Measurements from ENCODE around the gene BHLHA9.
"Not testable (repeated sequence)": the region's sequence is repeated elsewhere in the genome, so short reads cannot be mapped to it uniquely, and the experiment has no call there.

Gene BHLHA9

GRCh38 chr17:1234455-1234854, 35.8 kb upstream of the BHLHA9 start:
- H3K4me3 ChIP-seq (ENCODE audit: low read length) = no peak overlapping the region
- TF ChIP-seq ZNF274 (IDR thresholded peaks at IDR 0.05; ENCODE audit: low read depth, low read length) = no peak

- no peak for TF ChIP-seq ZNF274 (IDR thresholded peaks at IDR 0.05; ENCODE audit: low read depth, low read length)
- no peak overlapping the region for H3K4me3 ChIP-seq (ENCODE audit: low read length)
Observed at GRCh38 chr17:1237471-1237870, 32.8 kb upstream of the BHLHA9 start.

- H3K4me3 ChIP-seq (ENCODE audit: low read length) = no peak overlapping the region
Observed at GRCh38 chr17:1239210-1239609, 31.0 kb upstream of the BHLHA9 start.

GRCh38 chr17:1240426-1240825, 29.8 kb upstream of the BHLHA9 start:
- not testable (repeated sequence) for H3K4me3 ChIP-seq (ENCODE audit: low read length)

More at GRCh38 chr17:1239210-1239609, 31.0 kb upstream of the BHLHA9 start:
- TF ChIP-seq ZNF274 (IDR thresholded peaks at IDR 0.05; ENCODE audit: low read depth, low read length) = no peak

- H3K4me3 ChIP-seq (ENCODE audit: low read length) = no peak overlapping the region
- no peak for TF ChIP-seq ZNF274 (IDR thresholded peaks at IDR 0.05; ENCODE audit: low read depth, low read length)
Observed at GRCh38 chr17:1241929-1242328, 28.3 kb upstream of the BHLHA9 start.

GRCh38 chr17:1244606-1245012, 25.6 kb upstream of the BHLHA9 start:
- H3K4me3 ChIP-seq (ENCODE audit: low read length) = no peak overlapping the region
- no peak for TF ChIP-seq ZNF274 (IDR thresholded peaks at IDR 0.05; ENCODE audit: low read depth, low read length)

GRCh38 chr17:1251866-1252608, 18.2 kb upstream of the BHLHA9 start:
- no peak overlapping the region for H3K4me3 ChIP-seq (ENCODE audit: low read length)
- no peak for TF ChIP-seq ZNF274 (IDR thresholded peaks at IDR 0.05; ENCODE audit: low read depth, low read length)

- H3K4me3 ChIP-seq (ENCODE audit: low read length) = no peak overlapping the region
- no peak for TF ChIP-seq ZNF274 (IDR thresholded peaks at IDR 0.05; ENCODE audit: low read depth, low read length)
Observed at GRCh38 chr17:1255041-1255440, 15.2 kb upstream of the BHLHA9 start.

- no peak overlapping the region for H3K4me3 ChIP-seq (ENCODE audit: low read length)
- no peak for TF ChIP-seq ZNF274 (IDR thresholded peaks at IDR 0.05; ENCODE audit: low read depth, low read length)
Observed at GRCh38 chr17:1256699-1257098, 13.5 kb upstream of the BHLHA9 start.

GRCh38 chr17:1260086-1260769, 10.0 kb upstream of the BHLHA9 start:
- peak overlapping the region; percentile 33; the same call in 1 of the 2 replicates for H3K4me3 ChIP-seq (ENCODE audit: low read length)
- TF ChIP-seq ZNF274 (IDR thresholded peaks at IDR 0.05; ENCODE audit: low read depth, low read length) = no peak

GRCh38 chr17:1260770-1261161, 9.5 kb upstream of the BHLHA9 start:
- no peak for TF ChIP-seq ZNF274 (IDR thresholded peaks at IDR 0.05; ENCODE audit: low read depth, low read length)
- H3K4me3 ChIP-seq (ENCODE audit: low read length) = no peak overlapping the region

- no peak for TF ChIP-seq ZNF274 (IDR thresholded peaks at IDR 0.05; ENCODE audit: low read depth, low read length)
- H3K4me3 ChIP-seq (ENCODE audit: low read length) = no peak overlapping the region
Observed at GRCh38 chr17:1264196-1264595, 6.0 kb upstream of the BHLHA9 start.

- no peak for TF ChIP-seq ZNF274 (IDR thresholded peaks at IDR 0.05; ENCODE audit: low read depth, low read length)
- peak overlapping the region; percentile 78 for H3K4me3 ChIP-seq (ENCODE audit: low read length)
Observed at GRCh38 chr17:1267471-1267943, 2.7 kb upstream of the BHLHA9 start.

GRCh38 chr17:1271030-1271423, 783 bp downstream of the BHLHA9 start:
- no peak for TF ChIP-seq ZNF274 (IDR thresholded peaks at IDR 0.05; ENCODE audit: low read depth, low read length)
- H3K4me3 ChIP-seq (ENCODE audit: low read length) = no peak overlapping the region

GRCh38 chr17:1271441-1271840, 1.2 kb downstream of the BHLHA9 start:
- no peak for TF ChIP-seq ZNF274 (IDR thresholded peaks at IDR 0.05; ENCODE audit: low read depth, low read length)
- H3K4me3 ChIP-seq (ENCODE audit: low read length) = no peak overlapping the region
